NCI-H345 (cell line): ENCODE results near the gene RNF175.

ENCODE experiments used
- DNase-seq: peaks from one replicate; lab custom pipeline; 2025; lab: John Stamatoyannopoulos, UW

RNF175 gene

GRCh38 chr4:153785910-153786721 lies 26.3 kb upstream of the RNF175 start:
- DNase-seq, result no peak

GRCh38 chr4:153784166-153784699 lies 24.4 kb upstream of the RNF175 start:
- DNase-seq, result no peak

GRCh38 chr4:153782581-153782980 lies 22.8 kb upstream of the RNF175 start:
- no peak for DNase-seq

GRCh38 chr4:153781717-153782416 lies 22.0 kb upstream of the RNF175 start:
- DNase-seq, result no peak

GRCh38 chr4:153781280-153781679 lies 21.5 kb upstream of the RNF175 start:
- DNase-seq, result no peak

GRCh38 chr4:153780876-153781275 lies 21.1 kb upstream of the RNF175 start:
- no peak for DNase-seq

GRCh38 chr4:153780221-153780620 lies 20.4 kb upstream of the RNF175 start:
- no peak for DNase-seq

GRCh38 chr4:153778383-153778782 lies 18.6 kb upstream of the RNF175 start:
- DNase-seq, result no peak

GRCh38 chr4:153777421-153777820 lies 17.6 kb upstream of the RNF175 start:
- no peak for DNase-seq

GRCh38 chr4:153776601-153777000 lies 16.8 kb upstream of the RNF175 start:
- no peak for DNase-seq

- no peak for DNase-seq
Observed at GRCh38 chr4:153773236-153773690, 13.4 kb upstream of the RNF175 start.

- DNase-seq, result no peak
Observed at GRCh38 chr4:153771046-153771445, 11.2 kb upstream of the RNF175 start.

- DNase-seq, result no peak
Observed at GRCh38 chr4:153766758-153767157, 6.9 kb upstream of the RNF175 start.

GRCh38 chr4:153765894-153766293 lies 6.1 kb upstream of the RNF175 start:
- no peak for DNase-seq

GRCh38 chr4:153764601-153765368 lies 5.0 kb upstream of the RNF175 start:
- no peak for DNase-seq

GRCh38 chr4:153763404-153763803 lies 3.6 kb upstream of the RNF175 start:
- no peak for DNase-seq

GRCh38 chr4:153758688-153759406 lies 977 bp downstream of the RNF175 start:
- no peak for DNase-seq

- DNase-seq, result no peak
Observed at GRCh38 chr4:153758136-153758535, 1.7 kb downstream of the RNF175 start.

GRCh38 chr4:153757407-153757806 lies 2.4 kb downstream of the RNF175 start:
- DNase-seq, result no peak

GRCh38 chr4:153755186-153755585 lies 4.6 kb downstream of the RNF175 start:
- DNase-seq, result no peak

- peak; percentile 59 for DNase-seq
Observed at GRCh38 chr4:153750197-153750817, 9.5 kb downstream of the RNF175 start.
